ENCODE results near the gene NFASC.
A peak's percentile ranks its signal among the peaks of the same experiment; 100 is the strongest.

NFASC gene

GRCh38 chr1:205062319-205062718 is 191.7 kb downstream of the NFASC start:
- H3K36me3 ChIP-seq (replicated peaks), result no peaks in the 10 kb centered on the region
- no peaks in the 10 kb centered on the region for H3K27me3 ChIP-seq (replicated peaks)
- in situ Hi-C loops (cut with HindIII; ENCODE audit: low pct_ligation_motif_present, low sequenced_read_pairs), result no loop called here
- H3K4me3 ChIP-seq (ENCODE audit: low read depth, low read length), result no peak overlapping the region
- TF ChIP-seq CTCF (IDR thresholded peaks at IDR 0.05; ENCODE audit: low read depth, low read length, missing control alignments), result no peak
- H3K27ac ChIP-seq, result no peak overlapping the region
- DNase-seq, result no peak

- Histone ChIP-seq H3K27ac (no peak overlapping the region), H3K27me3 (replicated peaks) (no peaks in the 10 kb centered on the region), H3K4me3 (ENCODE audit: low read depth, low read length) (no peak overlapping the region), H3K36me3 (replicated peaks) (no peaks in the 10 kb centered on the region)
- no peak for TF ChIP-seq CTCF (IDR thresholded peaks at IDR 0.05; ENCODE audit: low read depth, low read length, missing control alignments)
- no peak for DNase-seq
- in situ Hi-C loops (cut with HindIII; ENCODE audit: low pct_ligation_motif_present, low sequenced_read_pairs), result no loop called here
Measured at GRCh38 chr1:205062895-205063294, 192.2 kb downstream of the NFASC start.

DNA sequence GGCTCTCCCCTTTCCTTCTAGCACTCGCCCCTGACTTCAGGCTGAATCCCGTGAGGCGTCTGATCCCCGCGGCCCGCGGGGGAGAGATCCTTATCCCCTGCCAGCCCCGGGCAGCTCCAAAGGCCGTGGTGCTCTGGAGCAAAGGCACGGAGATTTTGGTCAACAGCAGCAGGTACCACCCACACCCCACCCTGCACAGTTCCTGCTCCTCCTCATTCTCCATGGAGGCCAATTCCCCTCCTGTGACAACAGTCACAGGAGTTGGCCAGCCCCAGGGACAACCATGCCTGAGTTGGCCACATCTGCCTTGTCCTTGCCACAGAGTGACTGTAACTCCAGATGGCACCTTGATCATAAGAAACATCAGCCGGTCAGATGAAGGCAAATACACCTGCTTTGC is 193.6 kb downstream of the NFASC start:
- H3K4me3 ChIP-seq (ENCODE audit: low read depth, low read length), result no peak overlapping the region
- no peak for TF ChIP-seq CTCF (IDR thresholded peaks at IDR 0.05; ENCODE audit: low read depth, low read length, missing control alignments)
- no peaks in the 10 kb centered on the region for H3K36me3 ChIP-seq (replicated peaks)
- DNase-seq, result no peak
- in situ Hi-C loops (cut with HindIII; ENCODE audit: low pct_ligation_motif_present, low sequenced_read_pairs), result no loop called here
- no peaks in the 10 kb centered on the region for H3K27me3 ChIP-seq (replicated peaks)
- H3K27ac ChIP-seq, result no peak overlapping the region

DNA sequence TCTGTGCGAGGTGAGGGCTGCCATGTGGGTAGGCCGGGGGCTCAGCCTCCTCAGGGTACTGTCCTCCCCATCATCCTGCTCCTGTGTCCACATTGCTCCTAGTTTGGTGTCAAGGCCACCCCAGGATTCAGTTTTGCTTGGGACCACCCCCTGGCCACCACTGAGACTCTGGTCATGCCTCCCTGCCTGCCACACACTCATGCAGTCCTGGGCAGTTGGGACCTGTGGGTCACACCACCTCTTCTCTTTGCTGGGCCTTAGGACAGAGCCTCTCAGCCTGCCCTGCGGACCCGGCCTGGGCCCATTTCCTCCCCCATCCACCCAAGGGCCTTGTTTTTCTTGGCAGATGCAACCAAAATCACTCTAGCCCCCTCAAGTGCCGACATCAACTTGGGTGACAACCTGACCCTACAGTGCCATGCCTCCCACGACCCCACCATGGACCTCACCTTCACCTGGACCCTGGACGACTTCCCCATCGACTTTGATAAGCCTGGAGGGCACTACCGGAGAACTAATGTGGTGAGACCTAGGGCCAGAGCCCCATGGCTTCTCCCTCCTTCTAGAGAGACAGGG is 194.2 kb downstream of the NFASC start:
- in situ Hi-C loops (cut with HindIII; ENCODE audit: low pct_ligation_motif_present, low sequenced_read_pairs), result no loop called here
- H3K27me3 ChIP-seq (replicated peaks), result no peaks in the 10 kb centered on the region
- TF ChIP-seq CTCF (IDR thresholded peaks at IDR 0.05; ENCODE audit: low read depth, low read length, missing control alignments), result no peak
- DNase-seq, result no peak
- H3K4me3 ChIP-seq (ENCODE audit: low read depth, low read length), result no peak overlapping the region
- H3K36me3 ChIP-seq (replicated peaks), result no peaks in the 10 kb centered on the region
- H3K27ac ChIP-seq, result no peak overlapping the region

- in situ Hi-C loops (cut with HindIII; ENCODE audit: low pct_ligation_motif_present, low sequenced_read_pairs), result no loop called here
- Histone ChIP-seq H3K36me3 (replicated peaks) (no peaks in the 10 kb centered on the region), H3K27ac (no peak overlapping the region), H3K27me3 (replicated peaks) (no peaks in the 10 kb centered on the region), H3K4me3 (ENCODE audit: low read depth, low read length) (no peak overlapping the region)
- no peak for TF ChIP-seq CTCF (IDR thresholded peaks at IDR 0.05; ENCODE audit: low read depth, low read length, missing control alignments)
- no peak for DNase-seq
Measured at GRCh38 chr1:205065666-205066065, 195.0 kb downstream of the NFASC start.

GRCh38 chr1:205066141-205066818 is 195.6 kb downstream of the NFASC start:
- H3K27ac ChIP-seq, result no peak overlapping the region
- H3K36me3 ChIP-seq (replicated peaks), result no peaks in the 10 kb centered on the region
- peak; percentile 19 for TF ChIP-seq CTCF (IDR thresholded peaks at IDR 0.05; ENCODE audit: low read depth, low read length, missing control alignments)
- H3K27me3 ChIP-seq (replicated peaks), result no peaks in the 10 kb centered on the region
- DNase-seq, result no peak
- in situ Hi-C loops (cut with HindIII; ENCODE audit: low pct_ligation_motif_present, low sequenced_read_pairs), result no loop called here
- no peak overlapping the region for H3K4me3 ChIP-seq (ENCODE audit: low read depth, low read length)

Measured in brain microvascular endothelial cell (primary cell).